ENCODE data around the gene TSSC4.

TSSC4 gene

DNA sequence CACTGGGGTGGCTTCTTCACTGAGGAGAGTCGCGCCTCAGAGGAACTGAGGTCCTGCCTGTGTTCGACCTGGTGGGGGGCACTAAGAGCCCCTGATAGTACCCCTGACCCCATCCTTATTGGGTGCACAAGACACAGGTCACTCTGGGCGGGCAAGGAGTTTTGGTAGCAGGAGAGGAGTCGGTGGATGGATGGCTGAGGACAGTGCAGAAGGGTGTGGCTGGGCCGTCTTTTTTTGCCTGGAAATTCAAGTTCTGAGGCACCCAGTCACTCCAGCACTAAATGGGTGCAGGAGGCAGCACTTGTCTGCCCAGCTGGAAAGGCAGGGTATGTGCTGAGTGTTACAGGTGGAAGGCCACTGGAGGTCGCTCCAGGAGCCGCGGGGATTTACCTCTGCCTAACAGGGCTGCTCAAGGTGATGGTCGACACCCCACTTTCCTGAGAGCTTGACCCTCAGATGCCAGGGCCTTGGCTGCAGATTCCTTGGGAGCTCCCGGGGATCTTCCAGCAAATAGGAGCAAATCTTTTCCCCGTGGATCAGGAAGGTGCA is 960 bp downstream of the TSSC4 start:
- DNase-seq, result no peak

DNA sequence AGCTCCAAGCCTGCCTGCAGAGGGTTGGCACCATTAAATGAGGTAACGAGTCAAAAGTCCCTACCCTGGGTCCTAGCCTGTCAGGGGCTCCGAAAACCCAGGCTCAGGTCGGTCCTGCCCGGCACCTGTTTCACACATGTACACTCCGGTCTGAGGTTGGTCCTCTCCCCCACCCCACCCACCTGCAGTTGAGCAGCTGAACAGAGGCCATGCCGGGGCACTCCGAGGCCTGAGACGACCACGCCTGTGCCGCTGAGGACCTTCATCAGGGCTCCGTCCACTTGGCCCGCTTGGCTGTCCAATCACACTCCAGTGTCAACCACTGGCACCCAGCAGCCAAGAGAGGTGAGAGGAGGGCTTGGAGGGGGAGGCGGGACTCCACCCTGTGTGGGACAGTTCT is 1.6 kb downstream of the TSSC4 start:
- no peak for DNase-seq

DNA sequence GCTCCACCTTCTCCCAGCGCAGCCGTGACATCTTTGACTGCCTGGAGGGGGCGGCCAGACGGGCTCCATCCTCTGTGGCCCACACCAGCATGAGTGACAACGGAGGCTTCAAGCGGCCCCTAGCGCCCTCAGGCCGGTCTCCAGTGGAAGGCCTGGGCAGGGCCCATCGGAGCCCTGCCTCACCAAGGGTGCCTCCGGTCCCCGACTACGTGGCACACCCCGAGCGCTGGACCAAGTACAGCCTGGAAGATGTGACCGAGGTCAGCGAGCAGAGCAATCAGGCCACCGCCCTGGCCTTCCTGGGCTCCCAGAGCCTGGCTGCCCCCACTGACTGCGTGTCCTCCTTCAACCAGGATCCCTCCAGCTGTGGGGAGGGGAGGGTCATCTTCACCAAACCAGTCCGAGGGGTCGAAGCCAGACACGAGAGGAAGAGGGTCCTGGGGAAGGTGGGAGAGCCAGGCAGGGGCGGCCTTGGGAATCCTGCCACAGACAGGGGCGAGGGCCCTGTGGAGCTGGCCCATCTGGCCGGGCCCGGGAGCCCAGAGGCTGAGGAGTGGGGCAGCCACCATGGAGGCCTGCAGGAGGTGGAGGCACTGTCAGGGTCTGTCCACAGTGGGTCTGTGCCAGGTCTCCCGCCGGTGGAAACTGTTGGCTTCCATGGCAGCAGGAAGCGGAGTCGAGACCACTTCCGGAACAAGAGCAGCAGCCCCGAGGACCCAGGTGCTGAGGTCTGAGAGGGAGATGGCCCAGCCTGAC is 2.5 kb downstream of the TSSC4 start:
- no peak for DNase-seq

DNA sequence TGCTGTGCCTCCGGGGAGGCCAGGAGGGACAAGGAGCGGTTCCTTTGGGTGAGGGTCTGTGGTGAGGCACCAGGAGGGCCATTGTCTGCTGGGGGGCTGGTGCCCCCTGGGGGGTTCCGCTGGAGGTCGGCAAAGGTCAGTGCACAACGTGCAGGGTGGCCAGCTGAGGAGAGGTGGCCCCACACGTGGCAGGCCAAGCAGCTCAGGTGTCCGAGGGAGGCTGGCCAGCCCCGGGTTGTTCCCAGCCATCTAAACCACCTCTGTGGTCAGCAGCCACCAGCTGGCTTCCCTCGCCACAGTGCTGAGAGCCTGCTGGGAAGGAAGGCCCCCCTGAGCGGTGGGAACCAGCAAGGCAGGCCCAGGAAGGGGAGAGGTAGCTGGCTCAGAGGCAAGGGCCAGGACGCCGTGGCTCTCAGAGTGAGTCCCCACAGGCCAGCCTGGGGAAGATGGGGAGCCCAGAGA is 4.2 kb downstream of the TSSC4 start:
- no peak for DNase-seq

DNA sequence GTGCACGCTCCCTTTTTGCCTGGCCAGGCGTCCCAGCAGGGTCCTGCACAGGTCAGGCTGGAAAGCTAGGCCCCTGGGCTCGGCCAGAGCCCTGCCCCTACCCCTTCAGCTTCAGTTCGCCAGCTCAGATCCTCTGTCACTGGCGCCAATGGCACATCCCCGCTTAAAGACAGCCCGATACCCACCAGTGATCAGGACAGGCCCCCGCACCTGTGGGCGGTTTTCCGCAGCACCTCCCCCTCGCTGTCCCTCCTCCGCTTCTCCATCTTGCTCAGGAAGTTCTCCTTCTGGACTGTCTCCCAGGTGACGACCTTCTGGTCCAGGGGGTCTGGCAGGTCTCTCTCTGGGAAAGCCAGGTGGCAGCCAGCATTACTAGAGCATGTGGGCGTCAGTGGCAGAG is 5.9 kb downstream of the TSSC4 start:
- DNase-seq, result no peak

DNA sequence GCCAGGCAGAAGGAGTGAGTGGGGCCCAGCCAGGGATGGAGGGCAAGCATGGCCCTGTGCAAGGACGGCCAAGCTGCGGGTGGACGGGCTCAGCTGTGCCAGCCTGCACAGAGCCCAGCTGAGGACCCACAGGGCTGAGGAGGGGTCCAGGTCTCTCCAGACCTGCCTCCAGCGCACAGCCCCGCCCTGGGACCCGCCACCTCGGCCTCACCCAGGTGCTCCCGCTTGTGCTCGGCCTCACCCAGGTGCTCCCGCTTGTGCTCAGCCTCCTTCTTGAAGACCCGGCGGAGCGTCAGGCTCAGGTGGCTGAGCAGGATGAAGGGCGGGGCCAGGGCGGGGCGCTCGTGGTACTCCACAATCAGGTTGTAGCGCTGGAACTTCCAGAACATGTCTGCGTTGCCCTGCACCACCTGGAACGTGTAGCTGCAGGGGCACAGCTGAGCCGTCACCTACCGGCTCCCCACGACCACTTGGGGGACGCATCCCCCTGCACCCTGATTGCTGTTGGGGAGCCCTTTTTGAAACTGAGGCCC is 6.4 kb downstream of the TSSC4 start:
- DNase-seq, result no peak

DNA sequence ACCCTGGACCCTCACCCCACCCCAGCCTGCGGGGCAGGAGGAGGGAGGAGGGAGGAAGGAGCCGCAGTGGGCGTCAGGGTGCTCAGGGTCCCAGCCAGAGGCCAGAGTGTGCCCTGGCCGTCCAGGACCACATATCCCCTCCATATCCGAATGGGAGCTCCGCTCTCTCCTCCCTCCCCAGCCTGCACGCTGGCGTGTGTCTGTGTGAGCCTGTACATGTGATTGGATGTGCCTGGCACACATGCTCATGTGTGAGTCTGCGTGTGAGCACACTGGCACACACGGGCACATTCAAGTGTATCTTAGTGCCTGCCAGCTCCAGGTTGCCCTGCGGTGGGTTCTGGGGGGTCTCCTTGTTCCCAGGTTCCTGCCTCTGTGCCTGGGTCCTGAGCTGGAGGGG is 8.1 kb downstream of the TSSC4 start:
- DNase-seq, result no peak

DNA sequence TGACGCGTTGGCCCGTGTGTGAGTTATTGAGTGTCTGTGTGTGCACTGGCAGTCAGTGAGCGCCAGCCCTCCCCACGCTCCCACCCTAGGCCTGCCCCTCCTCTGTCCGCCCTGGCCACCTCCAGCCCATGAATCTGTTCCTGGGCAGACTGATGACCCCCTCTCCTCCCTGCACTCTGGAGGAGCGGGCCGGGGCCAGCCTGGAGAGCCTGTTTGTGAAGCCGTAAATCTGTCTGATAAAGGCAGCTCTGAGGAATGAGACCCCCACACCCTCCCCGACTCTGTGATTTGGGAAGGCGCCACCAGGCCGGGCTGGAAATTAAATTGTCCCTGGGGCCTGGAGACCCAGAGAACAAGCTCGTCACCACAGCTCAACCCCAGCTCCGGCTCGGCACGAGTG is 8.6 kb downstream of the TSSC4 start:
- no peak for DNase-seq

DNA sequence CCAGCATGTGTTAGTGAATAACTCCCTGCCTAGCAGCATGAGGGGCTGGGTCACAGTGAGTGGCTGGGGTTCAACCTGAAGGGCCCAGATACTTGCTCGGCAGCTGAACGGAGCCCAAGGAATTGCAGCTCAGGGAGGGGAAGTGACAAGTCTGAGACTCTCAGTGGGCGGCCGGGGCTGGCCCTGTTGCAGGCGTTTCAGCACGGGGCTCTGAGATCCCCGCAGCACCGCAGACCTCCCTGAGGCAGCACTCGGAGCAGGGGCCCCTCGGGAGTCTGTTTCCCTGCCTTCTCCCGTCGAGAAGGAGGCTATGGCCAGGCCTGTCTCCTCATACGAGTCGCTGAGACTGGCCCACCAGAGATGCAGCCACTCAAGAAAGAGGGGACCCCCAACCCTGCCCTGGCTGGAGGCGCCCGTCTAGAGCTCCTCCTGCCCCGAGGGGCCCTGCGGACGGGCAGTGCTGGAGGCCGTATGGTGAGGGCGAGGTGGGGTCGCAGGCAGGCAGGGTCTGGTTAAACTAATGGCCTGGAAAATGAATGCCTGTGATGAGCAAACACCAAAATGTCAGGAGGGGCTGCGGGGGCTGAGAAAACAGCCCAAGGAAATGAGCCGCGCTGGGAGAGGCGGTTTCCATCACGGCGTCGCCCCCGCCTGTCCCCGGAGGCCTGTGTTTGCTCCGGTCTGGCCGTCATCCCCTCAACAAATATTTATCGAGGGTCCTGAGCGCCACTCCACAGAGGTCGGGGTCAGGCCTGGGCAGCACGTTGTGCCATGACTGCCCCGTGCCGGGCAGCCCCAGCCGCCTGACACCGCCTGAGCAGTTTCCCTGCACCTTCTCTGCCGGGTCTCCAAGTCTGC is 9.3 kb downstream of the TSSC4 start:
- no peak for DNase-seq

DNA sequence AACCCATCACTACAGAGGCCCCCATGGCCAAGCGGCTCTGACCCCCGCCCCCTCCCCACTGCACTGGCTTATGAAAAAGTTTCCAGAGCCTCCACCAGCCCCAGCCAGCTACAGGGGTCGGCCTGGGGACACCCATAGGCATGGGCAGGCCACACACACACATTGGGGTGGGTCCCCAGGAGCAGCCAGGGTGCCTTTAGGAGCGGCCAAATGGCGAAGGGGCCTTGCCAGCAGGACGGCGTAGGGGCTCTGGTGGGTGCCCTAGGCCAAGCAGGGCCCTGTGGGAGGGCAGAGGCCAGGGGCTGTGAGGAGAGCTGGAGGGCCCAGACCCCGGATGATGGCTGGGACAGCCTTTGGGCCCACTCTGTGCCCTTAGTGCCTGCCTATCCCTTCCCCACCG is 10.1 kb downstream of the TSSC4 start:
- DNase-seq, result no peak

DNA sequence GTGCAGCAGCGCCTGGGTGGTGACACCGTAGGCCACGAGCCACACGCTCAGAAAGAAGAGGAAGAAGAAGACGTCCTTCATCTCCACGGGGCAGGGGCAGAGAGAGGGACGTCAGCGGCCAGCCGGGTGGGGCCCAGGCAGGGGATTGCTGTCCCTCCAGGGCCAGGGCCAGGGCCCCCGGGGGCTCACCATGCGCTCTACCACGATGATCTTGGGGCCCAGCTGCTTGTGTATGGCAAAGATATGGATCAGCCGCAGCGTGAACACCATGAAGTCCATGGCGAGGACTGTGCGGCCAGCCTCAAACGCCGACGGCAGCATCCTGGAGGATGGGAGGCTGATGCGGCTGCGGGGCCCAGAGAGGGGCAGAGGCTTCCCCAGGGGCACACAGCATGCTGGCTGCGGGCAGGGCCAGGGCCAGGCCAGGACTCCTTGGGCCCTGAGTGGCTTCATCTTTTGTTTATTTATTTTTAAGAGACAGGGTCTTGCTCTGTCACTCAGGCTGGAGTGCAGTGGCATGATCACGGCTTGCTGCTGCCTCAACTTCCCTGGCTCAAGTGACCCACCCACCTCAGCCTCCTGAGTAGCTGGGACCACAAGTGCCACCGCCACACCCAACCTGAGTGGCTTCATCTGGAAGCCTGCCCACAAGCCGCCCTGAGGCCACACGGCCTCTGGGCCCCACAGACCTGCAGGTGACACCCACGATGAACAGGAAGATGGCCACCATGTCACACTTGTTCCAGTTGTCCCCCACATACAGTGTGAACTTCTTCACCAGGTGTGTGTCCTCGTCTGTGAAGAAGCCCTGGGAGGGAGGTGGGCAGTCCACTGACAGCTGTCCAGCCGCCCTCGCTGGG is 11.1 kb downstream of the TSSC4 start:
- DNase-seq, result no peak

DNA sequence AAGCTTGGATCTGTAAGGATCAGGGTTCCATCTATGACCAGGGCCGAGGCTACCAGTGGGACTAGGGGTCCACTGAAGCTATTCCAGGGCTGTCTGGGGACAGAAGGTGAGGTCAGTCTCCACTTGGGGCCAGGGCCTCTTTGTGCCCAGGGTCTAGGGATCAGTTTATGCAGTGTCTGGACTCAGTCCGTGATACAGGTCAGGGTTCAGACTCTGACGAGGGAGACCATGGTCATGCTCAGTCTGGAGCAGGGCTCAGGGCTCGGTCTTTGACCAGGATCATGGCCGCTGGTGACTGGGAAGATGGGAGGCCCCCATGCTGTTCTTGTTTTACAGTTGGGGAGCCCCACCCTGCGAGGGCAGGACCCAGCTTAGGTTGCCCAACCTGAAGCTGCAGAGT is 11.8 kb downstream of the TSSC4 start:
- DNase-seq, result no peak

DNA sequence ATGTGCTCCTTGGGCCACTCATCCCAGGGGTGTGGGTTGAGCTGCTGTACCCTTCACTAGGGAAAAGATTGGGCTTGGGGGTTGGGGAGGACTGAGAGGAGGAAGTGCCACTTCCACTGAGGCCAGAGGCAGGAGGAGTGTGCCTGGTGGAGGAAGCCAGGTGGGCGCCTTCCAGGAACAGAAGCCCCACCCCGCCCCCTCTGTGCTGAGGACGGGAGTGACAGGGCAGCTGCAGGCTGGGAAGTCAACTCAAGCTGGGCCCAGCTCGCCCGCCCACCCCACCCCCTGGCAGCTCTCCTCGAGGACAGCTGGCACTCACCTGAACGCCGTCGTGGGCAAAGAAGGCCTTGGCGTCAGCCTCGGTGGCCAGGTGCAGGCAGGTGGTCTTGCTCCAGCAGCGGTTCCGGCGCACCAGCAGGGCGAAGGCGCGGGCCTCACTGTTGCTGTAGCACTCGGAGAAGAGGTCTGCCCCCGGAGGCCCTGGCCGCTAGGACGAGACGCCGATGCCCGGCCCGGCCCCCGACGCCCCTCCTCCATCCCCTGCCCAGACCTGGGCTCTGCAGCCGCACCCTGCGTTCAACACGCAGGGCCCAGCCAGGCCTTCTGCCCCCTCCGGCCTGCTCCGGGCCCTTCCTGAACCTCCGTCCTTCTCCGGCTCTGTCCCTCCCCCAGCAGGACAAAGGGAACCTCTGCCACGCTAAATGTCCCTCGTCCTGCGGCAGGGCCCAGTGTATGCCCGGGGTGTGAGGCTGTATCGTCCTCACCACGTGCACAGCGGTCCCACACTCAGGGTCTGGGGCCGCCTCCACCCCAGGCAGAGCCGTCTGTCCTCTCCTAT is 13.4 kb downstream of the TSSC4 start:
- no peak for DNase-seq

DNA sequence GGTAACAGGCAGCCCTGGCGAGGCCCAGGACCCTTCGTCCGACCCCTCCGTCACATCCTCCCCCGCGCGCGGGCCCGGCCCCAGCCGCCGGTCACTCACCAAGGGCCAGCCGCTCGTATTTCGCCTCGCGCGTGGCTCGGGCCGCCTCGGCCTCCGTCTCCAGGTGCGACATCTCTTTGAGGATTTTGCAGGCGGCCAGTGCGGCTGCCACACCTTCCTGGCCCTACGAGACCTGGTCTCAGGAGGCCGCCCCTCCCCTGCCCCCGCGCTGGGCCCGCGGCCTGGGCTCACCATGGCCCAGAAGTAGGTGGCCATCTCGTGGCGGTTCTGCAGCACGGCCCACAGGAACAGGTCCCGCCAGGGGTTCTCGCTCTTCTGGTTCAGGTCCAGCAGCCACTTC is 14.1 kb downstream of the TSSC4 start:
- DNase-seq, result no peak

DNA sequence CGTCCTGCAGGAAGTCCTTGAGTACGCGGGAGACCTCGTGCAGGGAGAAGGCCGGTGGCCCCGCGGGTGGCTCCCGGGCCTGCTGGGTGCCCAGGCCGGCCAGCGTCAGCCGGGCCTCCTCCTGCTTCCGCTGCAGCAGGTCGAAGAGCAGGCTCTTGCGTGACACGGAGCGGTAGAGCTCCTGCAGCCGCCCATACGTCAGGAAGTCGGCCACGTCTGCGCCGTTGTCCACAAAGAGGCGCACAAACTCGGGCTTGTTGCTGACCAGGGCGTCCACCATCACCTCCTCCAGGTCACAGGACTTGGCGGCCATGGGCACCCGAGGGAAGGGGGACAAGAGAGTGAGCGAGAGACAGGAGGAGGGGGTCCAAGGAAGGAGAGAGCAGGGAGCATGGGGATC is 14.6 kb downstream of the TSSC4 start:
- DNase-seq, result no peak

DNA sequence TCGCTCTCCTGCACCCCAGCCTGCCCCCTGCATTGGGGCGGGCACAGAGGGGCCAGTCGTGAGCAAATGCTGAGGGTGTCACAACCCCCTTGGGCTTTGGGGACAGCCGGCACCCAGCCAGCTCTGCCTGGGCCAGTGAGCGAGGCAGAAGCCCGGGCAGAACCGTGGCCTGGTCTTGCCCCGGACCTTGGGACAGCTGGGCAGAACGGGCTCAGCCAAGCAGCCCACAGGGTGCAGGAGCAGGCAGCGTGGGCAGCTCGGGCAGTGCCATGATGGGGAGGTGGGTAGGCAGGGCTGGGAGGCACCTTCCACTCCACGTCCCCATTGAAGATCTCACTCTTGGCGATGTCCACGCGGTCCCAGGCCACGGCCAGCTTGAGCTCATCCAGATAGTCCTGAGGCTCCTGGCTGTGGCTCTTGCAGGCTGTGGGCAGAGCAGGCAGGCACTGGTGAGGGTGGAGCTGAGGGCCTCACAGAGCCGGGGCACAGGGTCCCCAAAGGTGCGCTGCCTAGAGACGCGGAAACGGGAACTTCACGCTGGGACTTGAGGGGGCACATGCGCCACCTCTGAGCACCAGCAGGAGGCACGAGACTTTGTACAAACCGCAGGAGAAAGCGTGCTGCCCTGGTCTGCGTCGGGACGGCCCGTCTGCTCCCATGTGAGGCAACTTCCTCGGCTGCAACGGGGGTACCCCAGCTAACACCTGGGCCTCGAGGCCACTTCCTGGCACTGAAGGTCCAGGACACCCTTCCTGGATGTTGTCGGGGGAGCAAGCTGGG is 15.2 kb downstream of the TSSC4 start:
- no peak for DNase-seq

DNA sequence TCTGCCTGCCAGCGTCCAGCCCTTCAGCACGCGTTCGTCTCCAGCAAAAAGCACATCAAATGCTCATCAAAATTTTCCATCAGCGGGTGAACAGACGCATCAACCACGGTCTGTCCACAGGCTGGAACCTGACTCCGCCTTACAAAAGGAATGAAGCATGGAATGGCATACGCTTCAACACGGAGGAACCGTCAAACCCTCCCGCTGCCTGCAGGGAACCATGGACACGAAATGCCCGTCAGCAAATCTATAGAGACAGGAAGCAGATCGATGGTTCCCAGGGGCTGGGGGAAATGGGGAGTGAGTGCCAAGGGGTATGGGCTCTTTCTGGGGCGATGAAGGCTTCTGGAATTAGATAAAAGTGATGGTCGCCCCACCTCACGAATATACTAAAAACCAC is 16.2 kb downstream of the TSSC4 start:
- no peak for DNase-seq

DNA sequence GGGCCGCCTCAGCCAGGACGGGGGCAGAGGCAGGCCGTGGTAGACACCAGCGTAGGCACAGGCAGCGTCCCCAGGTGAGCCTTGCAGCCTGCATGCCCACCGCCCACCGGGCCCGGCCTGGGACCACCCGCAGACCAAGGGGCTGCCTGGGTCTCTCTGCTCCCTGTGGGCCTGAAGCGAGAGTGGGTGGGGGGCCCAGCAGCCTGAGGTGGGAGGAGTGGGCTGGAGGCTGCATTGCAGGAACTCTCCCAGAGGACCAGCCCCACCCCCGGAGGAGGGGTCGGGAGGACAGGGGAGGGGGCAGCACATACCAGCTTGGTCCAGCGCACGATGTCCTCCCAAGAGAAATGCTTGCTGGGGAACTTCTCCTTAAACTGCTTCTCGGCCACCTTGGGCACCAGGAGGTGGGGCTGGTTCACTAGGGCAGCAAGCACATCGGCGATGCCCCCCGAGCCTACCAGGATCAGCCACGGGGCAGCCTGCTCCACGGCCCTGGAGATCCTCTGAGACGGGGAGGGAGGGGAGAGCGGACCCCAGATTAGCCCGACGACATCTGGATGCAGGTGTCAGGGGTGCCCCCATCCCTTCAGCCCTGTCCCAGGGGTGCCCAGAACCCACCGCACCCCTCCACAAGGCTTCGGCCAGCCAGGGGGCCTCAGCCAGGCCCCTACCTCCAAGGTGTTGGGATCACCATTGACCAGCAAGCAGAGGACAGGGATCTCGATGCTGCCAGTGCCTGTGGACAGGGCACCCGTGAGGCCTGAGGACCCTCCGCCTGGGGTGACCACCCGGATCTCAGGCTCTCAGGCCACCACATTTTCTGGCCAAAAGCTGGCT is 17.5 kb downstream of the TSSC4 start:
- no peak for DNase-seq

DNA sequence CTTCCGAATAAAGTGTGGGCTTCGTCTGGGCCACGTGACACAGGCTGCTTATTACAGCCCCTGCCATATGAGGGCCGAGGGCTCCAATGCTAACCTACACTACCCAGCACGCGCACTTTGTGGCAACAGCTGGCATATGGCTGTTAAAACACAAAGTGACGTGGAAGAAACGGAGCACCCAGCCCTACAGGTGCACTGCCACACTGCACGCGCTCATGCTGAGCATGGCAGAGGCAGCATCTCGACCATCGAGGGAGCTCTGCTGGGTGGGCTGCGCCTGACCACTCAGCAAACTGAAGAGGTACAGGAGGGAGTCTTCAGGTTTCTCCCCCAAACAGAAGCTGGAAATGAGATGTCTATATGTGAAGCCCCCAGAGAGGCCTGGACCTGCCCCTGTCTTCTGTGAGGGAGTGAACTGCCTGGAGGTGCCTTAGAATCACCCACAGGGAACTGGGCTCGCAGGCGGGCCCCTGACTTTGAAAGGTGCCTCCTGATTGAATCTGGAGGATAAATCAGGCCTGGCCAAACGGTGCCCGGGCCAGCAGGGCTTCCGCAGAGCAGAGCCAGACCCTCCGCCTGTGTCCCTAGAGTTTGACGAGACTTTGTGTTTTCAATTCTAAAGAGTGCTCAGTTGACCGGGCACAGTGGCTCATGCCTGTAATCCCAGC is 18.3 kb downstream of the TSSC4 start:
- DNase-seq, result no peak
